H1 (cell line): ENCODE measurements around the gene FBXO44. TPM values are rescaled to one million over a fixed set of nuclear protein-coding genes. Genes with fewer than 3 reads are reported as not detected.

ENCODE experiments used
- BACH1 ChIP-seq: IDR thresholded peaks from 2 replicates; pipeline ENCODE4 v1.6.1; 2012; ENCODE audit warnings: low read length, improper control_type of control experiment
- polyA plus RNA-seq, 7 experiments: library from polyadenylated mRNA; depleted of rRNA in 3 of 7; stranded (reverse) in 5 of 7; unstranded in 2 of 7; fragments of >200 nt in 5 of 7; fragments of 200-250 nt in 2 of 7; gene quantifications; 1 replicate in 5 of 7; 2 replicates in 1 of 7; 4 replicates in 1 of 7; pipeline versions ENCODE4 v1.2.1 to v1.2.3, GENCODE V29; 2011 to 2013; ENCODE audit warnings: missing spikeins in 2 of 7, mixed read lengths in 2 of 7
- total RNA-seq: library from RNA; stranded (reverse); fragmentation: NEBNext Ultra II Directional; extraction: Animal tissue kit (Norgen Biotek cat#: 25700); gene quantifications from 2 replicates; pipeline ENCODE4 v1.2.1, GENCODE V29; 2021
- TF ChIP-seq, protein P1 (sequence below): fragments of 300-600 bp; sonication (generic); IDR thresholded peaks from 2 replicates; pipeline ENCODE4 v1.7.1; 2012; ENCODE audit warnings: low read length, moderate library complexity, mild to moderate bottlenecking, inconsistent platforms; ENCODE audit not compliant: insufficient replicate concordance
- TF ChIP-seq, protein P2 (sequence below): IDR thresholded peaks from 2 replicates; pipeline ENCODE4 v1.6.1; 2012; ENCODE audit warnings: inconsistent platforms

The FBXO44 gene
- total and polyA plus RNA-seq, 2 of the 8 experiments (the other 6 are each of a cell fraction or from before 2014, with no cell fraction given) = 27.0 to 27.2 TPM

DNA sequence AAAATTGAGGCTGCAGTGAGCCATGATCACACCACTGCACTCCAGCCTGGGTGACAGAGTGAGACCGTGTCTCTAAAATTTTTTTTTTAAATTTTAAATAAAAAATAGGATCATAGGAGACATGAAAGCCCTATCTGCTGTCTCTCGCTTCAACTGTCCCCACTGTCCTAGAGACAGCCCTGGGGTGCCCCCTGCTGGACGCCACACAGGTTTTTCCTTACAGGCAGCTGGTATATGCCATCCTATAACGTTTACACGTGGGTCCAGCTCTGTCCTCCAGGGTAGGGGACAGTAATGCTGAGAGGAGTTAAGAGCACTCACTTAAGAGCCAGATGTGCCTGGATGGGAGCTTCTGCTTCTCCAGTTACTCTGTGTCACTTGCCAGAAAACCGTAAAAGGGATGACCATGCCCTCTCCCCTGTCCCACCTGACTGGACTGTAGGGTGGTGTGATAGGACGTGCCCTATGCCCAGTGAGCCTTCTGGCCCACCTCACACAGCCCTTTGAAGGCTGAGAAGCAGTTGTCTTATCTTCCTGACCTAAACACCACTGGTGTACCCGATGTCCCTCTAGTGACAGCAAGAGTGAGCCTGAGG, 8.9 kb upstream of the FBXO44 start (continued):
- TF ChIP-seq, protein P1, sequence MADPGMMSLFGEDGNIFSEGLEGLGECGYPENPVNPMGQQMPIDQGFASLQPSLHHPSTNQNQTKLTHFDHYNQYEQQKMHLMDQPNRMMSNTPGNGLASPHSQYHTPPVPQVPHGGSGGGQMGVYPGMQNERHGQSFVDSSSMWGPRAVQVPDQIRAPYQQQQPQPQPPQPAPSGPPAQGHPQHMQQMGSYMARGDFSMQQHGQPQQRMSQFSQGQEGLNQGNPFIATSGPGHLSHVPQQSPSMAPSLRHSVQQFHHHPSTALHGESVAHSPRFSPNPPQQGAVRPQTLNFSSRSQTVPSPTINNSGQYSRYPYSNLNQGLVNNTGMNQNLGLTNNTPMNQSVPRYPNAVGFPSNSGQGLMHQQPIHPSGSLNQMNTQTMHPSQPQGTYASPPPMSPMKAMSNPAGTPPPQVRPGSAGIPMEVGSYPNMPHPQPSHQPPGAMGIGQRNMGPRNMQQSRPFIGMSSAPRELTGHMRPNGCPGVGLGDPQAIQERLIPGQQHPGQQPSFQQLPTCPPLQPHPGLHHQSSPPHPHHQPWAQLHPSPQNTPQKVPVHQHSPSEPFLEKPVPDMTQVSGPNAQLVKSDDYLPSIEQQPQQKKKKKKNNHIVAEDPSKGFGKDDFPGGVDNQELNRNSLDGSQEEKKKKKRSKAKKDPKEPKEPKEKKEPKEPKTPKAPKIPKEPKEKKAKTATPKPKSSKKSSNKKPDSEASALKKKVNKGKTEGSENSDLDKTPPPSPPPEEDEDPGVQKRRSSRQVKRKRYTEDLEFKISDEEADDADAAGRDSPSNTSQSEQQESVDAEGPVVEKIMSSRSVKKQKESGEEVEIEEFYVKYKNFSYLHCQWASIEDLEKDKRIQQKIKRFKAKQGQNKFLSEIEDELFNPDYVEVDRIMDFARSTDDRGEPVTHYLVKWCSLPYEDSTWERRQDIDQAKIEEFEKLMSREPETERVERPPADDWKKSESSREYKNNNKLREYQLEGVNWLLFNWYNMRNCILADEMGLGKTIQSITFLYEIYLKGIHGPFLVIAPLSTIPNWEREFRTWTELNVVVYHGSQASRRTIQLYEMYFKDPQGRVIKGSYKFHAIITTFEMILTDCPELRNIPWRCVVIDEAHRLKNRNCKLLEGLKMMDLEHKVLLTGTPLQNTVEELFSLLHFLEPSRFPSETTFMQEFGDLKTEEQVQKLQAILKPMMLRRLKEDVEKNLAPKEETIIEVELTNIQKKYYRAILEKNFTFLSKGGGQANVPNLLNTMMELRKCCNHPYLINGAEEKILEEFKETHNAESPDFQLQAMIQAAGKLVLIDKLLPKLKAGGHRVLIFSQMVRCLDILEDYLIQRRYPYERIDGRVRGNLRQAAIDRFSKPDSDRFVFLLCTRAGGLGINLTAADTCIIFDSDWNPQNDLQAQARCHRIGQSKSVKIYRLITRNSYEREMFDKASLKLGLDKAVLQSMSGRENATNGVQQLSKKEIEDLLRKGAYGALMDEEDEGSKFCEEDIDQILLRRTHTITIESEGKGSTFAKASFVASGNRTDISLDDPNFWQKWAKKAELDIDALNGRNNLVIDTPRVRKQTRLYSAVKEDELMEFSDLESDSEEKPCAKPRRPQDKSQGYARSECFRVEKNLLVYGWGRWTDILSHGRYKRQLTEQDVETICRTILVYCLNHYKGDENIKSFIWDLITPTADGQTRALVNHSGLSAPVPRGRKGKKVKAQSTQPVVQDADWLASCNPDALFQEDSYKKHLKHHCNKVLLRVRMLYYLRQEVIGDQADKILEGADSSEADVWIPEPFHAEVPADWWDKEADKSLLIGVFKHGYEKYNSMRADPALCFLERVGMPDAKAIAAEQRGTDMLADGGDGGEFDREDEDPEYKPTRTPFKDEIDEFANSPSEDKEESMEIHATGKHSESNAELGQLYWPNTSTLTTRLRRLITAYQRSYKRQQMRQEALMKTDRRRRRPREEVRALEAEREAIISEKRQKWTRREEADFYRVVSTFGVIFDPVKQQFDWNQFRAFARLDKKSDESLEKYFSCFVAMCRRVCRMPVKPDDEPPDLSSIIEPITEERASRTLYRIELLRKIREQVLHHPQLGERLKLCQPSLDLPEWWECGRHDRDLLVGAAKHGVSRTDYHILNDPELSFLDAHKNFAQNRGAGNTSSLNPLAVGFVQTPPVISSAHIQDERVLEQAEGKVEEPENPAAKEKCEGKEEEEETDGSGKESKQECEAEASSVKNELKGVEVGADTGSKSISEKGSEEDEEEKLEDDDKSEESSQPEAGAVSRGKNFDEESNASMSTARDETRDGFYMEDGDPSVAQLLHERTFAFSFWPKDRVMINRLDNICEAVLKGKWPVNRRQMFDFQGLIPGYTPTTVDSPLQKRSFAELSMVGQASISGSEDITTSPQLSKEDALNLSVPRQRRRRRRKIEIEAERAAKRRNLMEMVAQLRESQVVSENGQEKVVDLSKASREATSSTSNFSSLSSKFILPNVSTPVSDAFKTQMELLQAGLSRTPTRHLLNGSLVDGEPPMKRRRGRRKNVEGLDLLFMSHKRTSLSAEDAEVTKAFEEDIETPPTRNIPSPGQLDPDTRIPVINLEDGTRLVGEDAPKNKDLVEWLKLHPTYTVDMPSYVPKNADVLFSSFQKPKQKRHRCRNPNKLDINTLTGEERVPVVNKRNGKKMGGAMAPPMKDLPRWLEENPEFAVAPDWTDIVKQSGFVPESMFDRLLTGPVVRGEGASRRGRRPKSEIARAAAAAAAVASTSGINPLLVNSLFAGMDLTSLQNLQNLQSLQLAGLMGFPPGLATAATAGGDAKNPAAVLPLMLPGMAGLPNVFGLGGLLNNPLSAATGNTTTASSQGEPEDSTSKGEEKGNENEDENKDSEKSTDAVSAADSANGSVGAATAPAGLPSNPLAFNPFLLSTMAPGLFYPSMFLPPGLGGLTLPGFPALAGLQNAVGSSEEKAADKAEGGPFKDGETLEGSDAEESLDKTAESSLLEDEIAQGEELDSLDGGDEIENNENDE = no peak
- TF ChIP-seq, protein P2, sequence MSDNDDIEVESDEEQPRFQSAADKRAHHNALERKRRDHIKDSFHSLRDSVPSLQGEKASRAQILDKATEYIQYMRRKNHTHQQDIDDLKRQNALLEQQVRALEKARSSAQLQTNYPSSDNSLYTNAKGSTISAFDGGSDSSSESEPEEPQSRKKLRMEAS = peak; percentile 33; the same call in 1 of the 2 replicates
- TF ChIP-seq BACH1 = no peak
